ENCODE data around the gene WDFY2. TPM values are rescaled to one million over a fixed set of nuclear protein-coding genes. Genes with fewer than 3 reads are reported as not detected.

Gene WDFY2
- total RNA-seq, 1 experiment from 2014 or later, result 45.5 TPM

DNA sequence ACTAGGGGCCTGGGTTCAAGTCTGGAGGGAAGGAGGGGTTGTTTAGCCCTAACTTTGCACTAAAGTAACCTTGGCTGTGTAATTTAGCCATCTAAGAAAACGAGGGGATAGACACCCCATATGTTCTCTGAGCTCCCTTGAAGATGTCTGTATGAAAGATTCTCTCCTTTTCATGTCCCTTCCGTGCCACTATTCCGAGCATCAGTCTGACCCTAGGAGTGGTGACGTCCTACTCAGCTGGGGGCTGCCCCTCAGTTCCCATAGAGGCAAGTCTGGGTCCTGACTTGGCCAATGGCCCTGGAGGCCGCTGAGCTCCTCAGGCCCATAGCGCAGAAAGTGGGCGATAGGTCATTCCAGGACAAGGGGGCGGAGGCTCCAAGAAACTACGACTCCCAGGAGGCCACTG is 790 bp upstream of the WDFY2 start:
- CTCF ChIA-PET, result no interaction called here

DNA sequence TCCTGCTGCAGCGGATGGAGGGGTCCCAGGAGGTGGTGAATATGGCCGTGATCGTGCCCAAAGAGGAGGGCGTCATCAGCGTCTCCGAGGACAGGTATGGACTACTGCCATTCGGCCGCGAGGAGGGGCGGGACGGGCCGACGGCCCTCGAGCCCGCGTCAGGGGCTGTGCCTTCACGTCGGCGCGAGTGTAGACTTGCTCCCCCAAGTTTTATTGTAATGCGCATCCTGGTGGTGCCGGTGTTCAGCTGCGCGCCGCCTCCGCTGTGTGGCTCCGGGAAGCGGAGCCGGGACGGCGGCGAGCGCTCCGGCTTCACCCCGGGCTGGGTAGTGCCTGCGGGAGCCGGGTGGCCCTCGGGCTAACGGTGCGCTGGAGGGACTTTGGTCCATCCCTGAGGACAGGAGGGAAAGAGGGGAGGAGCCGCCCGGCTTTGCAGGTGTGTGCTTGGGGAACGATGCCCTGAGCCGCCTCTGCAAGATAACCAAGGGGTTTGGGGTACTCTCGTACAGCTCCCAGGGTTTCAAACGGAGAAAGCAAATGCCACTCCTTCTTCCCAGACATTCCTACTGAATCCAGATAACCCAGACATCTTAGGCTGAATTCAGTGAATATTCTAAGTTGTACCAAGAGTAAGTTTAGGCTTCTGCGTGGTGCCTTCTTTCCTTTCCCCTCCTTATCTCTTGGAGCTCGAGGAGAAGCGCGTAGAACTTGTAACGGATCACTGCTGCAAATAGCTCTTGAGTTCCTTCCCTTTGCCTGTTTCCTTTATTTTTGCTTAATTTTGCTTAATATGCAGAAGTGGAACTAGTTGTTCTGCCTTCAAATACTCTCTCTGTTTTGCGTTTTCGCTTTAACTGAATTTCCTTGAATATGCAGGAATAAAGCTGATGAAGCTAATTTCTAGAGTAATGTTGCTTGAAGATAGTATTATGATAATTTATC is 740 bp downstream of the WDFY2 start:
- Histone ChIP-seq H3K27me3 (replicated peaks; ENCODE audit: insufficient read depth, low read depth, low read length, poor library complexity) (no peaks in the 10 kb centered on the region), H3K9me3 (ENCODE audit: low read depth, low read length, poor library complexity, severe bottlenecking) (no peaks in the 10 kb centered on the region), H3K27ac (ENCODE audit: low read depth, low read length, poor library complexity, severe bottlenecking) (peak overlapping the region; percentile 94), H3K4me1 (ENCODE audit: insufficient read depth, low read length, poor library complexity, severe bottlenecking) (peaks cover 29% of the 10 kb centered on the region), H3K4me3 (ENCODE audit: low read depth, low read length, poor library complexity, severe bottlenecking) (peak overlapping the region; percentile 93), H3K36me3 (ENCODE audit: insufficient read depth, low read length, poor library complexity, severe bottlenecking) (no peaks in the 10 kb centered on the region)
- BruUV-seq (replicated peaks), result TSS peak; percentile 88
- DNase-seq (ENCODE audit: low spot score), result peak; percentile 73
- intact Hi-C loops (cut with micrococcal nuclease; ENCODE audit: unreplicated experiment), result loop anchor here (1.0 to 5.0 kb wide), 4 partner anchors 54 to 202 kb away; partner anchors contain the start of gene INTS6
- ChIA-PET CTCF (no interaction called here), POLR2A (ENCODE audit: low non-redundant PET) (interaction anchor here (0.6 kb wide), 2 partner anchors 133 to 169 kb away, joined by 4 to 10 read pairs; no protein-coding TSS in a partner anchor)
- TF ChIP-seq, protein P1, sequence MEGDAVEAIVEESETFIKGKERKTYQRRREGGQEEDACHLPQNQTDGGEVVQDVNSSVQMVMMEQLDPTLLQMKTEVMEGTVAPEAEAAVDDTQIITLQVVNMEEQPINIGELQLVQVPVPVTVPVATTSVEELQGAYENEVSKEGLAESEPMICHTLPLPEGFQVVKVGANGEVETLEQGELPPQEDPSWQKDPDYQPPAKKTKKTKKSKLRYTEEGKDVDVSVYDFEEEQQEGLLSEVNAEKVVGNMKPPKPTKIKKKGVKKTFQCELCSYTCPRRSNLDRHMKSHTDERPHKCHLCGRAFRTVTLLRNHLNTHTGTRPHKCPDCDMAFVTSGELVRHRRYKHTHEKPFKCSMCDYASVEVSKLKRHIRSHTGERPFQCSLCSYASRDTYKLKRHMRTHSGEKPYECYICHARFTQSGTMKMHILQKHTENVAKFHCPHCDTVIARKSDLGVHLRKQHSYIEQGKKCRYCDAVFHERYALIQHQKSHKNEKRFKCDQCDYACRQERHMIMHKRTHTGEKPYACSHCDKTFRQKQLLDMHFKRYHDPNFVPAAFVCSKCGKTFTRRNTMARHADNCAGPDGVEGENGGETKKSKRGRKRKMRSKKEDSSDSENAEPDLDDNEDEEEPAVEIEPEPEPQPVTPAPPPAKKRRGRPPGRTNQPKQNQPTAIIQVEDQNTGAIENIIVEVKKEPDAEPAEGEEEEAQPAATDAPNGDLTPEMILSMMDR (conservative IDR thresholded peaks at IDR 0.05; ENCODE audit: low read depth, low read length), result 0 out of 2 replicates have a peak, but pooled peaks have one; percentile 10
- TF ChIP-seq EZH2 (IDR thresholded peaks at IDR 0.05; ENCODE audit: borderline replicate concordance, low read depth, low read length, poor library complexity, severe bottlenecking), result no peak

More for the DNA sequence above, 790 bp upstream of the WDFY2 start:
- no peak for DNase-seq (ENCODE audit: low spot score)
- POLR2A ChIA-PET (ENCODE audit: low non-redundant PET), result no interaction called here
- Histone ChIP-seq H3K4me1 (ENCODE audit: insufficient read depth, low read length, poor library complexity, severe bottlenecking) (peaks cover 14% of the 10 kb centered on the region), H3K36me3 (ENCODE audit: insufficient read depth, low read length, poor library complexity, severe bottlenecking) (no peaks in the 10 kb centered on the region), H3K27me3 (replicated peaks; ENCODE audit: insufficient read depth, low read depth, low read length, poor library complexity) (no peaks in the 10 kb centered on the region), H3K9me3 (ENCODE audit: low read depth, low read length, poor library complexity, severe bottlenecking) (no peaks in the 10 kb centered on the region), H3K27ac (ENCODE audit: low read depth, low read length, poor library complexity, severe bottlenecking) (peak overlapping the region; percentile 87), H3K4me3 (ENCODE audit: low read depth, low read length, poor library complexity, severe bottlenecking) (peak overlapping the region; percentile 93)
- intact Hi-C loops (cut with micrococcal nuclease; ENCODE audit: unreplicated experiment), result no loop called here
- no TSS peak for BruUV-seq (replicated peaks)
- TF ChIP-seq, protein P1 (conservative IDR thresholded peaks at IDR 0.05; ENCODE audit: low read depth, low read length), result no peak
- TF ChIP-seq EZH2 (IDR thresholded peaks at IDR 0.05; ENCODE audit: borderline replicate concordance, low read depth, low read length, poor library complexity, severe bottlenecking), result no peak

DNA sequence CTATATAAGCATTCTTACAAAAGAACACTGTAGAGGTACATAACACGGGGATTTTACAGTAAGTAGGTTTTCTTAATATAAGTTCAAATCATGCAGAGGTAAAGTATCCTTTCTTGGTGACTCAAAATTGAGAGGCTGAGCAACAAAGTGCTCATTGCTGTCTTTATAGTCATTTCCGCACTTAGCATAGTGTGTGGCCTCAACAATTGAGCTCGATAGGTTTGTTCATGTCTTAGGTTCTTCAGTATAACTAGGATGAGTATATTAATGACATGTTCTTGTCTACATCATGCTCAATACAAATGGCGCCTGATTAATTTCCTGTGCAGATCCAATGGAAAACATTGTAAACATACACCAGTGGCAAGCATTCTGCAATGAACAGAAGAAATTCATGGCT is 1.4 kb downstream of the WDFY2 start:
- Histone ChIP-seq H3K4me3 (ENCODE audit: low read depth, low read length, poor library complexity, severe bottlenecking) (peak overlapping the region; percentile 93), H3K36me3 (ENCODE audit: insufficient read depth, low read length, poor library complexity, severe bottlenecking) (no peaks in the 10 kb centered on the region), H3K4me1 (ENCODE audit: insufficient read depth, low read length, poor library complexity, severe bottlenecking) (peaks cover 36% of the 10 kb centered on the region), H3K27ac (ENCODE audit: low read depth, low read length, poor library complexity, severe bottlenecking) (peak overlapping the region; percentile 94), H3K9me3 (ENCODE audit: low read depth, low read length, poor library complexity, severe bottlenecking) (no peaks in the 10 kb centered on the region), H3K27me3 (replicated peaks; ENCODE audit: insufficient read depth, low read depth, low read length, poor library complexity) (no peaks in the 10 kb centered on the region)
- CTCF ChIA-PET, result no interaction called here
- intact Hi-C loops (cut with micrococcal nuclease; ENCODE audit: unreplicated experiment), result loop anchor here (2.0 to 5.0 kb wide), 3 partner anchors 53 to 202 kb away; no protein-coding TSS in a partner anchor
- peak; percentile 56 for DNase-seq (ENCODE audit: low spot score)
- POLR2A ChIA-PET (ENCODE audit: low non-redundant PET), result interaction anchor here (0.6 kb wide), 1 partner anchor 134 kb away, joined by 4 read pairs; no protein-coding TSS in a partner anchor
- TSS peak; percentile 43 for BruUV-seq (replicated peaks)
- TF ChIP-seq EZH2 (IDR thresholded peaks at IDR 0.05; ENCODE audit: borderline replicate concordance, low read depth, low read length, poor library complexity, severe bottlenecking), result no peak
- TF ChIP-seq, protein P1 (conservative IDR thresholded peaks at IDR 0.05; ENCODE audit: low read depth, low read length), result no peak
